Mesenchymal stem cell (in vitro differentiated cells and primary cell): Measurements from ENCODE around the gene EPS15.
"Not testable (repeated sequence)": the region's sequence is repeated elsewhere in the genome, so short reads cannot be mapped to it uniquely, and the experiment has no call there.

Experiments
- DNase-seq: peaks from one replicate; pipeline ENCODE4 v3.0.0-alpha.2; 2013
- H2AFZ ChIP-seq: one replicate; pipeline ENCODE4 v1.6.1; 2013; ENCODE audit warnings: low read depth, mild to moderate bottlenecking, control low read depth, inconsistent platforms, low read length, moderate library complexity
- H2AK5ac ChIP-seq: 2 replicates; pipeline ENCODE4 v1.6.1; 2013; ENCODE audit warnings: low read length, moderate library complexity, mild to moderate bottlenecking, inconsistent platforms; ENCODE audit not compliant: severe bottlenecking
- H2BK120ac ChIP-seq: one replicate; pipeline ENCODE4 v1.6.1; 2013; ENCODE audit warnings: low read depth, mild to moderate bottlenecking, inconsistent platforms, low read length, moderate library complexity
- H2BK12ac ChIP-seq, 2 experiments: one replicate each; pipeline ENCODE4 v1.6.1; 2013; ENCODE audit warnings: inconsistent platforms in 2 of 2, low read length in 2 of 2, mild to moderate bottlenecking in 2 of 2, moderate library complexity in 2 of 2, control low read depth in 1 of 2
- H2BK15ac ChIP-seq: one replicate; pipeline ENCODE4 v1.6.1; 2013; ENCODE audit warnings: mild to moderate bottlenecking, low read depth, inconsistent platforms; ENCODE audit not compliant: poor library complexity, severe bottlenecking
- H2BK5ac ChIP-seq: 2 replicates; pipeline ENCODE4 v1.6.1; 2013; ENCODE audit warnings: low read depth, mild to moderate bottlenecking, low read length, control low read depth, inconsistent platforms; ENCODE audit not compliant: poor library complexity, severe bottlenecking
- H3K14ac ChIP-seq, 2 experiments: one replicate each; pipeline ENCODE4 v1.6.1; 2013; ENCODE audit warnings: inconsistent platforms in 2 of 2, low read length in 2 of 2, control low read depth in 1 of 2, mild to moderate bottlenecking in 1 of 2, moderate library complexity in 1 of 2
- H3K18ac ChIP-seq, 2 experiments: one replicate each; pipeline ENCODE4 v1.6.1; 2013; ENCODE audit warnings: inconsistent platforms in 2 of 2, low read length in 2 of 2, control low read depth in 1 of 2, low read depth in 1 of 2, mild to moderate bottlenecking in 1 of 2
- H3K23ac ChIP-seq, 2 experiments: one replicate each; pipeline ENCODE4 v1.6.1; 2013; ENCODE audit warnings: inconsistent platforms in 2 of 2, low read length in 2 of 2, mild to moderate bottlenecking in 2 of 2, moderate library complexity in 2 of 2, control low read depth in 1 of 2
- H3K27ac ChIP-seq: 2 replicates; pipeline ENCODE4 v1.5.1; 2013; ENCODE audit warnings: mild to moderate bottlenecking, moderate library complexity, low read length, control low read depth, inconsistent platforms; ENCODE audit not compliant: poor library complexity, severe bottlenecking
- H3K27me3 ChIP-seq, 2 experiments: 2 replicates each; pipeline versions ENCODE4 v1.6.1 to v1.7.0; 2013; ENCODE audit warnings: low read length in 2 of 2, mild to moderate bottlenecking in 2 of 2, moderate library complexity in 2 of 2, control low read depth in 1 of 2, inconsistent platforms in 1 of 2; ENCODE audit not compliant: control insufficient read depth in 1 of 2, insufficient read depth in 1 of 2
- H3K36me3 ChIP-seq, 2 experiments: 2 replicates each; pipeline versions ENCODE4 v1.6.1 to v1.7.0; 2013; ENCODE audit warnings: low read length in 2 of 2, control low read depth in 1 of 2, inconsistent platforms in 1 of 2, low read depth in 1 of 2, mild to moderate bottlenecking in 1 of 2; ENCODE audit not compliant: insufficient read depth in 2 of 2, control insufficient read depth in 1 of 2
- H3K4ac ChIP-seq, 2 experiments: one replicate each; pipeline ENCODE4 v1.6.1; 2013; ENCODE audit warnings: inconsistent platforms in 2 of 2, low read length in 2 of 2, mild to moderate bottlenecking in 2 of 2, moderate library complexity in 2 of 2, control low read depth in 1 of 2, low read depth in 1 of 2
- H3K4me1 ChIP-seq: 2 replicates; pipeline ENCODE4 v1.6.1; 2013; ENCODE audit warnings: low read depth, low read length, control low read depth; ENCODE audit not compliant: control insufficient read depth, insufficient read depth
- H3K4me2 ChIP-seq: 2 replicates; pipeline ENCODE4 v1.6.1; 2013; ENCODE audit warnings: low read length, mild to moderate bottlenecking, inconsistent platforms; ENCODE audit not compliant: poor library complexity, severe bottlenecking
- H3K4me3 ChIP-seq, 2 experiments: 2 replicates each; pipeline versions ENCODE4 v1.5.1 to v1.7.0; 2013; ENCODE audit warnings: low read length in 2 of 2, mild to moderate bottlenecking in 2 of 2, control low read depth in 1 of 2, low read depth in 1 of 2; ENCODE audit not compliant: insufficient read depth in 1 of 2
- H3K79me1 ChIP-seq: replicated peaks from 2 replicates; pipeline ENCODE4 v1.6.1; 2013; ENCODE audit warnings: mild to moderate bottlenecking, control low read depth, low read length, inconsistent platforms; ENCODE audit not compliant: poor library complexity, severe bottlenecking
- H3K9ac ChIP-seq: 2 replicates; pipeline ENCODE4 v1.7.0; 2013; ENCODE audit warnings: mild to moderate bottlenecking, low read length, moderate library complexity
- H3K9me3 ChIP-seq: 2 replicates; pipeline ENCODE4 v1.7.0; 2013; ENCODE audit warnings: mild to moderate bottlenecking, low read length; ENCODE audit not compliant: control insufficient read depth
- H4K8ac ChIP-seq: one replicate; pipeline ENCODE4 v1.6.1; 2013; ENCODE audit warnings: inconsistent platforms, mild to moderate bottlenecking, low read length, moderate library complexity
- H4K91ac ChIP-seq: one replicate; pipeline ENCODE4 v1.6.1; 2013; ENCODE audit warnings: mild to moderate bottlenecking, low read length, inconsistent platforms
- WGBS: methylation state at CpG from one replicate; pipeline ENCODE4 v1.1.7; 2013; ENCODE audit warnings: mixed read lengths; 5-methylcytosine and 5-hydroxymethylcytosine counted together

EPS15 gene

DNA sequence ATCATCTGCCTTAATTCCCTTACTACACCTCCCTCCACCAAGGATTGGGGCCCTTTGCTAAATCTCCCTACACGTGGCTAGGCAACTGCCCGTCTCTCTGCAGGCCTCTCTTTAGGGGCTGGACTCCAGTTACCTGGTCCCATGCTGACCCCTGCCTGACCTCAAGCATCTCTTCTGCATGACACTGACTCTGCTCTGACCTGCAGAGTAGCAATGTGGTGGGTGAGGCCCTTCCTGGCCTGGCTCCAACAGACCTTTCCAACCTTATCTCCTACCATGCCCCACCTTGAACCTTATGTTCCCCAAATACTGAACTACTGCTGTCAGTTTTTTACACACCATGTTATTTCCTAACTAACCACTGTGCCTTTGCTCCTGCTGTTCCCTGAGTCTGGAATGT is 45.9 kb upstream of the EPS15 start:
- H3K27me3 ChIP-seq, result no peaks in the 10 kb centered on the region
- no peak overlapping the region for H2BK15ac ChIP-seq
- H3K36me3 ChIP-seq, result no peaks in the 10 kb centered on the region
- no peak overlapping the region for H2AFZ ChIP-seq
- H3K18ac ChIP-seq, result no peak overlapping the region
- H2BK12ac ChIP-seq, result no peak overlapping the region
- peaks cover 6% of the 10 kb centered on the region for H3K4me1 ChIP-seq
- H3K4me3 ChIP-seq, result no peak overlapping the region
- peak overlapping the region; percentile 56 for H2AK5ac ChIP-seq
- no peak overlapping the region for H3K4me2 ChIP-seq
- H4K8ac ChIP-seq, result no peak overlapping the region
- H3K14ac ChIP-seq, result no peak overlapping the region
- DNase-seq, result no peak
- H3K9me3 ChIP-seq, result no peaks in the 10 kb centered on the region
- no peak overlapping the region for H2BK5ac ChIP-seq
- H3K23ac ChIP-seq, result no peak overlapping the region
- peak overlapping the region; percentile 43 for H4K91ac ChIP-seq
- no peak overlapping the region for H3K4ac ChIP-seq
- H3K27ac ChIP-seq, result no peak overlapping the region
- no peaks in the 10 kb centered on the region for H3K79me1 ChIP-seq
- H3K9ac ChIP-seq, result no peak overlapping the region
- WGBS, result 74% methylated on average over 2 of the region's 2 CpGs
- peak overlapping the region; percentile 66 for H2BK120ac ChIP-seq

DNA sequence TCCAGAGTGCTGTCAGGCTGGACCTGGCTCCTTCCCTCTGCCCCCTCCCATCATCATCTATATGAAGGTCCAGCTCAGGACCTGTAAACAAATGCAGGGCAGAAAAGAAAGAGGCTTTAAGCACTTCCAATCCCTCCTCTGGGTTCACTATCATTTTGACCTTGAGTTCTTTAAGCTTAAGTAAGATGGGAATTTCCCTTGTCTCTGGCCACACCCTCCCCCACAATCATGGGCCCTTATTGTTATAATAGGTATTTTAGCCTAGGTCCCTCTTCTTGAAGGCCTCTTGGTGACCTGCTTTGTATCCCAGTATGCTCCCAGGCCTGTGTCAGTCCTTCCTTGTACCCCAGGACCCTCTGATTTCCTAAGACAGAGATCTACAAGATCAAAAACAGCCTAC is 45.1 kb upstream of the EPS15 start:
- no peak overlapping the region for H2BK12ac ChIP-seq
- H2AK5ac ChIP-seq, result peak overlapping the region; percentile 90
- H3K36me3 ChIP-seq, result no peaks in the 10 kb centered on the region
- H3K4me2 ChIP-seq, result no peak overlapping the region
- H3K23ac ChIP-seq, result no peak overlapping the region
- H2AFZ ChIP-seq, result no peak overlapping the region
- no peak overlapping the region for H4K91ac ChIP-seq
- no peak overlapping the region for H3K14ac ChIP-seq
- no peak overlapping the region for H3K18ac ChIP-seq
- H3K79me1 ChIP-seq, result no peaks in the 10 kb centered on the region
- H2BK120ac ChIP-seq, result no peak overlapping the region
- H2BK5ac ChIP-seq, result no peak overlapping the region
- H4K8ac ChIP-seq, result no peak overlapping the region
- no peak overlapping the region for H2BK15ac ChIP-seq
- no peak overlapping the region for H3K4me3 ChIP-seq
- H3K4me1 ChIP-seq, result peaks cover 5% of the 10 kb centered on the region
- H3K9ac ChIP-seq, result no peak overlapping the region
- H3K9me3 ChIP-seq, result no peaks in the 10 kb centered on the region
- no peak overlapping the region for H3K4ac ChIP-seq
- no peak overlapping the region for H3K27ac ChIP-seq
- peak; percentile 55 for DNase-seq
- H3K27me3 ChIP-seq, result no peaks in the 10 kb centered on the region

DNA sequence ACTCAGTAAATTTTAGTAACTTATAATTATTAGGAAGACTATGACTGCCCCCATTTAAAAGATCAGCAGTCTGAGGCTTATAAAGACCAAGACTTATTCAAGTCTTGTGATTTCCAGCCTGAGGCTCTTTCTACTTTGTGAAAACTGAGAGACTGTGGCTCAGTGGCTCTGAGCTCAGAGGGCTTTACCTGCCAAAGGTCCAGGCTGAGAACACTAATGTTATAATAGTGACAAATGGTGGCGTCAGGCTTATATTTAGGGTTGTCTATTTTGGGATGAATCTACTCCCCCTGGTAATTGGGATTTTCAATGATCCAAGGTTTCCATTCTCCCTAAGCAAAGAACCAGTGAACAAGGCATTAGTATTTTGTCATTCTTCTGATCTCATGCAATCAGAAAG is 42.6 kb upstream of the EPS15 start:
- Histone ChIP-seq H3K4me1 (peaks cover 6% of the 10 kb centered on the region), H2AK5ac (no peak overlapping the region), H3K27me3 (no peaks in the 10 kb centered on the region), H4K91ac (no peak overlapping the region), H3K18ac (no peak overlapping the region), H3K4me2 (no peak overlapping the region), H4K8ac (no peak overlapping the region), H3K79me1 (no peaks in the 10 kb centered on the region), H3K4me3 (no peak overlapping the region), H3K14ac (no peak overlapping the region), H2BK5ac (no peak overlapping the region), H3K4ac (no peak overlapping the region), H3K36me3 (no peaks in the 10 kb centered on the region), H2BK12ac (no peak overlapping the region), H2BK15ac (no peak overlapping the region), H3K23ac (no peak overlapping the region), H3K9ac (no peak overlapping the region), H2BK120ac (no peak overlapping the region), H3K9me3 (no peaks in the 10 kb centered on the region), H2AFZ (no peak overlapping the region), H3K27ac (no peak overlapping the region)
- DNase-seq, result no peak
- WGBS, result 100% methylated on average over 1 of the region's 1 CpG

DNA sequence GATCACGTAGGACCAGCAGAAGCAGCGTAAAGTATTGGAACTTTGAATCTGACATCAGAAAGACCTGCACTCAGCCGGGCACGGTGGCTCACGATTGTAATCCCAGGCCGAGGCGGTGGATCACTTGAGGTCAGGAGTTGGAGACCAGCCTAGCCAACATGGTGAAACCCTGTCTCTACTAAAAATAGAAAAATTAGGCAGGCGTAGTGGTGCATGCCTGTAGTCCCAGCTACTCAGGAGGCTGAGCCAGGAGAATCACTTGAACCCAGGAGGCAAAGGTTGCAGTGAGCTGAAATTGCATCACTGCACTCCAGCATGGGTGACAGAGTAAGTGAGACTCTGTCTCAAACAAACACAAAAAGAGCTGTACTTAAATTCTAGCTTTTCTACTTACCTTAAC is 41.8 kb upstream of the EPS15 start:
- not testable (repeated sequence) for H3K4me3 ChIP-seq, H3K18ac ChIP-seq, H3K27ac ChIP-seq, H3K4me2 ChIP-seq, H3K4ac ChIP-seq, H3K79me1 ChIP-seq, H3K4me1 ChIP-seq, H2BK15ac ChIP-seq, H3K27me3 ChIP-seq, H2AFZ ChIP-seq, H2BK5ac ChIP-seq, DNase-seq, H3K9ac ChIP-seq, H2BK120ac ChIP-seq, H4K91ac ChIP-seq, H3K14ac ChIP-seq, H4K8ac ChIP-seq, H3K9me3 ChIP-seq, H2AK5ac ChIP-seq, H2BK12ac ChIP-seq, H3K23ac ChIP-seq, H3K36me3 ChIP-seq
- WGBS, result 96% methylated on average over 8 of the region's 8 CpGs
